Sciatic nerve (tissue), 2 donors: ENCODE results near the gene CACNA1C. TPM values are rescaled to one million over a fixed set of nuclear protein-coding genes. Genes with fewer than 3 reads are reported as not detected.

ENCODE experiments used
- ATAC-seq: fragments of 200-7000 bp; cut with Tn5 transposase; one replicate; pipeline ENCODE4 v1.9.1; 2020; ENCODE audit warnings: mild to moderate bottlenecking, moderate library complexity
- DNase-seq: peaks from one replicate; pipeline ENCODE4 v3.0.0-alpha.2; 2020; ENCODE audit warnings: low spot score
- intact Hi-C: fragments of 100-400 bp; cut with DNase I; formaldehyde crosslinking; loops from one replicate; pipeline ENCODE4 v1.14.2; 2022
- total RNA-seq: library from RNA; stranded (reverse); fragmentation: NEBNext Ultra II Directional; extraction: Animal tissue kit (Norgen Biotek cat#: 25700); gene quantifications from one replicate; pipeline ENCODE4 v1.2.1, GENCODE V29; 2021
- donor health status: DM: no; HTN: no; CAD: no.
- donor health status: DM: no; HTN: no; CAD: no.

CACNA1C gene
- total RNA-seq, 1 donor from 2014 or later = 9.0 TPM

- intact Hi-C loops = no loop called here
- ATAC-seq (no peak), DNase-seq (no peak)
These were observed 159.8 kb downstream of the CACNA1C start for GRCh38 chr12:2212537-2212936.

GRCh38 chr12:2212971-2213869 lies 160.4 kb downstream of the CACNA1C start:
- peak; percentile 53 for ATAC-seq

GRCh38 chr12:2214411-2214810 lies 161.6 kb downstream of the CACNA1C start:
- intact Hi-C loops = no loop called here
- DNase-seq (no peak), ATAC-seq (no peak)

More at GRCh38 chr12:2212971-2213869, 160.4 kb downstream of the CACNA1C start:
- DNase-seq = no peak
- intact Hi-C loops = no loop called here

- ATAC-seq (no peak), DNase-seq (no peak)
- intact Hi-C loops = no loop called here
These were observed 163.1 kb downstream of the CACNA1C start for GRCh38 chr12:2215709-2216560.

GRCh38 chr12:2218706-2219105 lies 165.9 kb downstream of the CACNA1C start:
- DNase-seq = no peak
- ATAC-seq = no peak
- intact Hi-C loops = no loop called here

- intact Hi-C loops = no loop called here
- no peak for DNase-seq
- no peak for ATAC-seq
These were observed 168.3 kb downstream of the CACNA1C start for GRCh38 chr12:2221030-2221621.

GRCh38 chr12:2222691-2223090 lies 169.9 kb downstream of the CACNA1C start:
- intact Hi-C loops = no loop called here
- ATAC-seq = no peak
- DNase-seq = no peak

- intact Hi-C loops = no loop called here
- ATAC-seq (no peak), DNase-seq (no peak)
These were observed 172.2 kb downstream of the CACNA1C start for GRCh38 chr12:2224961-2225360.

- no peak for ATAC-seq
- no peak for DNase-seq
- intact Hi-C loops = no loop called here
These were observed 172.9 kb downstream of the CACNA1C start for GRCh38 chr12:2225696-2226095.

GRCh38 chr12:2226641-2227040 lies 173.9 kb downstream of the CACNA1C start:
- intact Hi-C loops = no loop called here
- ATAC-seq = no peak
- DNase-seq = no peak

- ATAC-seq (no peak), DNase-seq (no peak)
- intact Hi-C loops = no loop called here
These were observed 174.6 kb downstream of the CACNA1C start for GRCh38 chr12:2227360-2227759.

GRCh38 chr12:2228535-2228934 lies 175.7 kb downstream of the CACNA1C start:
- intact Hi-C loops = no loop called here
- no peak for ATAC-seq
- no peak for DNase-seq

GRCh38 chr12:2229661-2230539 lies 177.1 kb downstream of the CACNA1C start:
- no peak for ATAC-seq
- intact Hi-C loops = no loop called here
- no peak for DNase-seq

GRCh38 chr12:2231011-2231595 lies 178.3 kb downstream of the CACNA1C start:
- no peak for DNase-seq
- ATAC-seq = no peak

GRCh38 chr12:2231956-2232355 lies 179.2 kb downstream of the CACNA1C start:
- DNase-seq (no peak), ATAC-seq (no peak)
- intact Hi-C loops = no loop called here

More at GRCh38 chr12:2231011-2231595, 178.3 kb downstream of the CACNA1C start:
- intact Hi-C loops = no loop called here

- DNase-seq = no peak
- no peak for ATAC-seq
- intact Hi-C loops = no loop called here
These were observed 180.2 kb downstream of the CACNA1C start for GRCh38 chr12:2233034-2233433.

- no peak for ATAC-seq
- DNase-seq = no peak
- intact Hi-C loops = no loop called here
These were observed 181.3 kb downstream of the CACNA1C start for GRCh38 chr12:2234091-2234490.

GRCh38 chr12:2234646-2235350 lies 182.0 kb downstream of the CACNA1C start:
- intact Hi-C loops = no loop called here
- ATAC-seq (no peak), DNase-seq (no peak)
